Non-pigmented ciliary epithelial cell (primary cell): Measurements from ENCODE around the gene TRIOBP.
"Not testable (repeated sequence)": the region's sequence is repeated elsewhere in the genome, so short reads cannot be mapped to it uniquely, and the experiment has no call there.

Experiments used
- DNase-seq: peaks from one replicate; pipeline ENCODE4 v3.0.0-alpha.2; 2010; ENCODE audit warnings: low read depth

The TRIOBP gene

GRCh38 chr22:37694131-37694530, 2.7 kb upstream of the TRIOBP start:
- not testable (repeated sequence) for DNase-seq

GRCh38 chr22:37696260-37696656, 590 bp upstream of the TRIOBP start:
- DNase-seq, result not testable (repeated sequence)

GRCh38 chr22:37697538-37697835, 639 bp downstream of the TRIOBP start:
- DNase-seq, result no peak

DNA sequence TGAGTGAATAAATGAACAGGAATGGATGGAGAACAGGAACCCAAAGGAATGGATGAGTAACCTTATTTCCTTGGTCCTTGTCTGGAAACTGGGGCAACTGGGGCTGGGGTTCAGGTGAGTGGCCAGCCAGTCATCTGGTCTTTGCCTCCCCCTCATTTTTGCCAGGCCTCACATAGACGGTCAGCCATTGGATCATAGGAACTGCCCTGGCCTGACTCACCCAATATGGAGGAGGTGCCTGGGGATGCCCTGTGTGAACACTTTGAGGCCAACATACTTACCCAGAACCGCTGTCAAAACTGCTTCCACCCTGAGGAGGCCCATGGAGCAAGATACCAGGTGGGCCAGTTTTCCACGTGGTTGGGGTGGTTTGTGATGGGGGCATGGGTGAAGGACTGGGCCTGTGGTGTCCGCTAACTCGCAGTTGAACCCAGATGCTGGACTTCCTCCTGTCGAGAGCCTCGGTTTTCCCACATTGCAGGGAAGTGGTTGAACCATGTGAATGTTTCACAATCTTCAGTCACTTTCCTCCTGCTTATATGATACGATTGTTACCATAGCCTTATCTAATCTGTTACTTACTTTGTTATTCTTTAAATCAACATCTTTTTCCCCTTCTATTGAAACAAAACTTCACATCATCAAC, 4.4 kb downstream of the TRIOBP start:
- no peak for DNase-seq

GRCh38 chr22:37703906-37704305, 7.1 kb downstream of the TRIOBP start:
- DNase-seq, result no peak

- no peak for DNase-seq
Measured at GRCh38 chr22:37704645-37705044, 7.8 kb downstream of the TRIOBP start.

DNA sequence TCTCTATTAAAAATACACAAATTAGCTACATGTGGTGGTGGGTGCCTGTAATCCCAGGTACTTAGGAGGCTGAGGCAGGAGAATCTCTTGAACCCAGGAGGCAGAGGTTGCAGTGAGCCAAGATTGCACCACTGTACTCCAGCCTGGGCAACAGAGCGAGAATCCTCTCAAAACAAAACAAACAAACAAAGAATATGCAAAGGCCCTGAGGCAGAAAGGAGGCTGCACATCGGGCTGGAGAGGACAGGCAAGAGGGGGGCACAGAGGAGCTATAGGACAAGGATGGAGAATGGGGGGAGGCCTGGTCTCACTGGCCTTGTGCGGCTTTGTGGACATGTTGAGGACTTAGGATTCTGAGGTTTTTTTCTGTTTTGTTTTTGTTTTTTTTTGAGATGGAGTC, 8.4 kb downstream of the TRIOBP start:
- no peak for DNase-seq

DNA sequence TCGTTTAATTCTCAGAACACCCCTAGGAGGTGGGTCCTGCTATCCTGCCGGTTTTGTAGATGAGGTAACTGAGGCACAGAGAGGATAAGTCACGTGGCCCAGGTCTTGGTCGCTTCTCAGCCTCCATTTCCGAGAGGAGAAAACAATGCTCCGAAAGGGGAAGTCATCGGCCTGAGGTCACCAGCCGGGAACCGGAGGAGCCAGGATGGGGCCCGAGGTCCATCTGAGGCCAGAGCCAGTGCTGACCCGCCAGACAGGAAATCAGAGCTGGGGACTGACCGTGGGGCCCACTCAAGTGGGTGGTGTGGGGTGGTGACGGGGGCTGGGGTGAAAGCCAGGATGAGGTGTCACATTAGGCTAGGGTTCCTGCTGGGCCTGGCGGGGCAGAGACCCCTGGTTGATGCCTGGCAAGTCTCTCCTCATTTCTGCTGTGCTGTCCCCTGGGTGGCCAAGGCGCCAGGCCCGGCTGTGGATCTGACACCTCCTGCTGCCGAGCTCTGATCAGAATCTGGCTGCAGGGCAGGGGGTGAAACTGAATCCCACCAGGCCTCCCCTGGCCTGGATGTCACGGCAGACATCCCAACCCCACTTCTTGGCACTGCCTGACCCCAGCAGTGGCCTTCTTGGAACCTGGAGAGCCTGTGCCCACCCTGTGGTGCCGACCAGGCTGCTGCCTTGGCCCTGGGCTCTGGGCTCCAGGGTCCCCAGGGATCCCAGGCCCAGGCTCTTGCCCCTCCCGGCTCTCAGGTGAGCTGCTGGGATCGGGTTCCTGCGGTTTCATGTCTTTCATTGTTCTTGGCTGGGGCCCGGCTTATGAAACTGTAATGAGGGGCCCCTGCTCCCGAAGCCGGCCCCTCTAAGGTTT, 12.0 kb downstream of the TRIOBP start:
- no peak for DNase-seq

DNA sequence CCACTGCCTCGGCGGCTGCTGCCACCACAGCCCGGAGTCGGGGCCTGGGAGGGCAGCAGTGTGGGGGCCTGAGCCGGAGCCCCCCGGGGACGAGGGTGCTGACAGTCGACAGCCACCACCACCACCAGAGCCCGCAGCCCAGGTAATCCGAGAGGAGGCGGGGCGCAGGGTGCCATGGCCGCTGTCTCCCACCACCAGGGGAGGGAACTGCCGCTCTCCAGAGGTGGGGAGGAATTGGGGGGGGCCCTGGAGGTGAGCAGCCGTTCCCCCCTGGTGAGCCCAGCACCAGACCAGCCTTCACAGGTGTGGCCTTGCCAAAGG, 12.6 kb downstream of the TRIOBP start:
- no peak for DNase-seq

DNA sequence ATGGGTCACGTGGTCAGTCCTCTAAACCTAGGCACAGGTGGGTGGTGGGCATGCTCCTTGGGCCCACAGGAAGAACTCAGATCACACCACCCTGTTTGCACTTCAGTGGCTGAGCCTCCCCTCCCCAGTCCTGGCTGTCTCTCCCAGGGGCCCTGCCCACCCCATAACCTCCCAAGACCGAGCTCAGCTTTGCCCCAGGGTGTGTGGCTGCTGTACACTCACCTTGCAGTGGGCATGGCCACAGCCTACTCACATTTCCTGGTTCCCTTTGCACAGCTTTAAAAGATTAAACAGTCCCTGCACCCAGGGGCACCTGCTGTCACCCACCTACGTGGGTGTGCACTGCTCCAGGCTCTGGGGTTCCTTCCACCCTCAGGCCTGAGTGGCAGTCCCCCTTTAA, 13.8 kb downstream of the TRIOBP start:
- DNase-seq, result no peak

- DNase-seq, result no peak
Measured at GRCh38 chr22:37711490-37711889, 14.6 kb downstream of the TRIOBP start.

DNA sequence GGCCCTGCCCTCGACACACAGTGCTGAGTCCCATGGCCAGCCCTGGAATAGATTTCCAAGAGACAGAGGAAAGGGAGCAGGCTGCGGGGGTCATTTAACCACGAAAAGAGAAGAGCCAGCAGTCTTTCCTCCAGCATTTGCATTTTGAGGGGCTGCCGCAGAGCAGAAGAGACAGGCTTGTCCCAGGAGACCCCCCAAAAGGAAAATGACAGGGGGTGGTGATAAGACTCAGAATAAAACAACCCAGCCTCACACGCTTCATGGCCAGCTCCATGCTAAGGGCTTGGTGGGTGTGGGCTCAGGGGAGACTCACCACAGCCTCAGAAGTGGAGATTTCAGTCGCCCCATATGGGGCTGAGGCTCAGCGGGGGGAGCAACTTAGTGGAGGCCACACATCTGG, 16.9 kb downstream of the TRIOBP start:
- no peak for DNase-seq

DNA sequence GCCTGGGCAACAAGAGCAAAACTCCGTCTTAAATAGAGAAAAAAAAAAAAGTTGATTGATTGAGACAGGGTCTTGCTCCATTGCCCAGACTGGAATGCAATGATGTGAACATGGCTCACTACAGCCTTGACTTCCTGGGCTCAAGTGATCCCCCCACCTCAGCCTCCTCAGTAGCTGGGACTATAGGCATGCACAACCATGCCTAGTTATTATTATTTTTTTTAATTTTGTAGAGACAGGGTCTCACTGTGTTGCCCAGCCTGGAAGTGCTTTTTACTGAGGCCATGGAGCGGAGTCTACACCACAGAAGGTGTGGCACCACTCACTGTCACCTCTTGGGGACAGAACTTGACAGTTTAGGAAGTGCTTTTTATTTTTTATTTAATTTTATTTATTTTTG, 17.8 kb downstream of the TRIOBP start:
- DNase-seq, result no peak

GRCh38 chr22:37715760-37716159, 18.9 kb downstream of the TRIOBP start:
- DNase-seq, result no peak

DNA sequence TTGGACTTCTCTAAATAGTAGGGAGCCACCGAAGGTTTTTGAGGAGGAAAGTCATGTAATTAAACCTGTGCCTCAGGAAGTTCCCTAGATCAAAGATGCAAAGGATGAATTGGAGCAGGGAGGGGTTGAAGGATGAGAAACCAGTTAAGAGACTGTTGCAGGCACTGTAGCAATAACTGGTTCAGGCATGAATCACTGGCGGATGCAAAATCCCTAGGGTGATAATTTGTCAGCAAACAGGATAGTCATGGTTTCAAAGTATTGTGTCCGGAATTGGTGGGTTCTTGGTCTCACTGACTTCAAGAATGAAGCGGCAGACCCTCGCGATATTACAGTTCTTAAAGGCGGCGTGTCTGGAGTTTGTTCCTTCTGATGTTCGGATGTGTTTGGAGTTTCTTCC, 19.9 kb downstream of the TRIOBP start:
- no peak for DNase-seq

GRCh38 chr22:37717235-37717634, 20.4 kb downstream of the TRIOBP start:
- DNase-seq, result not testable (repeated sequence)

- not testable (repeated sequence) for DNase-seq
Measured at GRCh38 chr22:37717746-37718305, 21.0 kb downstream of the TRIOBP start.

DNA sequence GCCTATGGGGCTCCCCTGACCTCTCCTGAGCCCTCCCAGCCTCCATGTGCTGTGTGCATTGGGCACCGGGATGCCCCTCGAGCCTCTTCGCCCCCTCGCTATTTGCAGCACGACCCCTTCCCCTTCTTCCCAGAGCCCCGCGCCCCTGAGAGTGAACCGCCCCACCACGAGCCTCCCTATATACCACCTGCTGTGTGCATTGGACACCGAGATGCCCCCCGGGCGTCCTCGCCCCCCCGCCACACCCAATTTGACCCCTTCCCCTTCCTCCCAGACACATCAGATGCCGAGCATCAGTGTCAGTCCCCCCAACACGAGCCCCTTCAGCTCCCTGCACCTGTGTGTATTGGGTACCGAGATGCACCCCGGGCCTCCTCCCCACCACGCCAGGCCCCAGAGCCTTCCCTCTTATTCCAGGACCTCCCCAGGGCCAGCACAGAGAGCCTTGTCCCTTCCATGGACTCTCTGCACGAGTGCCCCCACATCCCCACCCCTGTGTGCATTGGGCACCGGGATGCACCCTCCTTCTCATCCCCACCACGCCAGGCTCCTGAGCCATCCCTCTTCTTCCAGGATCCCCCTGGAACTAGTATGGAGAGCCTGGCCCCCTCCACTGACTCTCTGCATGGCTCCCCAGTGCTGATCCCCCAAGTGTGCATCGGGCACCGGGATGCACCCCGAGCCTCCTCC, 28.8 kb downstream of the TRIOBP start:
- no peak for DNase-seq

DNA sequence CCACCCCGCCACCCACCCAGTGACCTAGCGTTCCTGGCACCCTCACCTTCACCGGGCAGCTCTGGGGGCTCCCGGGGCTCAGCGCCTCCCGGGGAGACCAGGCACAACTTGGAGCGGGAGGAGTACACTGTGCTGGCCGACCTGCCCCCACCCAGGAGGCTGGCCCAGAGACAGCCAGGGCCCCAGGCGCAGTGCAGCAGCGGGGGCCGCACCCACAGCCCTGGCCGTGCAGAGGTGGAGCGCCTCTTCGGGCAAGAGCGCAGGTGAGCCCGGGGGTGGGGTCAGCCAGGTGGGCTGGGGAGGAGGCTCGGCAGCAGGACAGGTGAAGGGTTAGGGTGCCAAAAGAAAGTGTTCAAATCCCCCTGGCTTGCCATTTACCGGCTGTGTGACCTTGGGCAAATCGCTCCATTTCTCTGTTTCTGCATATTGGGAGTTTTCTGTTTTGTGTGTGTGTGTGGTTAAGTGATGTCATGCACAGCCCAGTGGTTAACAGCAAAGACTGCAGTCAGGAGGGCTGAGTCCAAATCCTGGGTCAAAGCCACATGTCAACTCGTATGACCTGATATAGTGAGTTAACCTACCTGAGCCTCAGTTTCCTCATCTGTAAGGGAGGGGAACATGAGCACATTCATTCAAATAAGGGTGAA, 29.5 kb downstream of the TRIOBP start:
- DNase-seq, result no peak

- no peak for DNase-seq
Measured at GRCh38 chr22:37728620-37729019, 31.8 kb downstream of the TRIOBP start.

GRCh38 chr22:37731804-37732471, 35.1 kb downstream of the TRIOBP start:
- no peak for DNase-seq
